ENCODE data around the gene RNU5B-1. TPM values are rescaled to one million over a fixed set of nuclear protein-coding genes. Genes with fewer than 3 reads are reported as not detected.
"Not testable (repeated sequence)": the region's sequence is repeated elsewhere in the genome, so short reads cannot be mapped to it uniquely, and the experiment has no call there.

Gene RNU5B-1
- total RNA-seq, 1 donor from 2014 or later: not detected

GRCh38 chr15:65346856-65347598 lies 42.5 kb downstream of the RNU5B-1 start:
- Mint-ChIP-seq H3K27me3 (peaks cover 26% of the 10 kb centered on the region), H3K4me3 (no peak overlapping the region), H3K36me3 (ENCODE audit: low read depth) (no peaks in the 10 kb centered on the region), H3K4me1 (no peaks in the 10 kb centered on the region), H3K27ac (no peak overlapping the region), H3K9me3 (no peaks in the 10 kb centered on the region)
- POLR2A ChIA-PET: no interaction called here
- DNase-seq (no peak), ATAC-seq (ENCODE audit: low read depth) (no peak)
- CTCF ChIA-PET: no interaction called here
- TF ChIP-seq CTCF (IDR thresholded peaks at IDR 0.05): no peak
- intact Hi-C loops (cut with micrococcal nuclease): no loop called here

- DNase-seq; CTCF ChIA-PET; H3K36me3 Mint-ChIP-seq (ENCODE audit: low read depth); intact Hi-C loops (cut with micrococcal nuclease); H3K27ac Mint-ChIP-seq; POLR2A ChIA-PET; ATAC-seq (ENCODE audit: low read depth); H3K4me1 Mint-ChIP-seq; H3K4me3 Mint-ChIP-seq; H3K9me3 Mint-ChIP-seq: not testable (repeated sequence)
- peaks cover 25% of the 10 kb centered on the region for H3K27me3 Mint-ChIP-seq
These were observed 43.3 kb downstream of the RNU5B-1 start for GRCh38 chr15:65347756-65348155.

- no peak for TF ChIP-seq CTCF (IDR thresholded peaks at IDR 0.05)
- intact Hi-C loops (cut with micrococcal nuclease): no loop called here
- POLR2A ChIA-PET: no interaction called here
- peaks cover 32% of the 10 kb centered on the region for H3K27me3 Mint-ChIP-seq
- ATAC-seq (ENCODE audit: low read depth) (no peak), DNase-seq (no peak)
- no peak overlapping the region for H3K27ac Mint-ChIP-seq
- no peaks in the 10 kb centered on the region for H3K36me3 Mint-ChIP-seq (ENCODE audit: low read depth)
- peaks cover 9% of the 10 kb centered on the region for H3K9me3 Mint-ChIP-seq
- H3K4me3 Mint-ChIP-seq: no peak overlapping the region
- no peaks in the 10 kb centered on the region for H3K4me1 Mint-ChIP-seq
- CTCF ChIA-PET: no interaction called here
These were observed 44.9 kb downstream of the RNU5B-1 start for GRCh38 chr15:65349338-65349737.

DNA sequence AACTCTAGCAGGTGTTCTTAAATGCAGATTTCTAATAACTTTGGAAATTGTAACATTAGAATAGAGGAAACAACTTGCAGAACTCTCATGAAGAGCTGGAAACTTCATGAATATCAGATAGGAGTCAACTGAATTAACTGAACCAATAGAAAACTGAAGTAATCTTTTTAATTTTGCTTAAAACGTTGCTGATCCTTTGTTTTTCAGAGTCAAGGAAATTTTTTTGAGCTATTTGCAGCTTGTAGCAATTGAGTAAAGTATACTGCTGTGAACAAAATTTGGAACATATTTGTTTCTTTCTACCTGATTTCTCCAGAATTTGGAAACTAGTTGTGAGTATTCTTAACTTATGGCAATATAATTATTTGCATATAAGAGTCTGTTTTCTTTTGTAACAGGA lies 47.5 kb downstream of the RNU5B-1 start:
- POLR2A ChIA-PET; ATAC-seq (ENCODE audit: low read depth): not testable (repeated sequence)

More for the DNA sequence above, 47.5 kb downstream of the RNU5B-1 start:
- intact Hi-C loops (cut with micrococcal nuclease); H3K4me3 Mint-ChIP-seq; H3K27ac Mint-ChIP-seq; CTCF ChIA-PET; DNase-seq; H3K36me3 Mint-ChIP-seq (ENCODE audit: low read depth); H3K4me1 Mint-ChIP-seq: not testable (repeated sequence)
- H3K9me3 Mint-ChIP-seq: peaks cover 11% of the 10 kb centered on the region
- H3K27me3 Mint-ChIP-seq: peaks cover 35% of the 10 kb centered on the region

Other genes with a start within 250 kb of the RNU5B-1 start
- gene RASL12, start 236.7 kb upstream of the RNU5B-1 start, total RNA-seq: not detected in 2 replicates
- not detected in 2 replicates for gene KBTBD13, start 227.9 kb upstream of the RNU5B-1 start, total RNA-seq
- gene UBAP1L, start 189.5 kb upstream of the RNU5B-1 start, total RNA-seq: 5.9 and 9.6 TPM in 2 replicates
- 29.3 and 30.7 TPM in 2 replicates for gene PDCD7, start 170.9 kb upstream of the RNU5B-1 start, total RNA-seq
- gene CLPX, start 119.3 kb upstream of the RNU5B-1 start, total RNA-seq: 52.2 and 53.5 TPM in 2 replicates
- gene CILP, start 93.2 kb upstream of the RNU5B-1 start, total RNA-seq: 0.10 and 0.18 TPM in 2 replicates
- 11.2 and 11.5 TPM in 2 replicates for gene PARP16, start 17.8 kb upstream of the RNU5B-1 start, total RNA-seq
- gene RNU5A-1, start 8.6 kb upstream of the RNU5B-1 start, total RNA-seq: not detected in 2 replicates
- not detected in 2 replicates for gene IGDCC3, start 73.3 kb downstream of the RNU5B-1 start, total RNA-seq
- gene IGDCC4, start 118.3 kb downstream of the RNU5B-1 start, total RNA-seq: not detected in 2 replicates
- gene DPP8, start 213.0 kb downstream of the RNU5B-1 start, total RNA-seq: 43.0 and 52.2 TPM in 2 replicates
- gene HACD3, start 225.8 kb downstream of the RNU5B-1 start, total RNA-seq: 11.5 and 12.1 TPM in 2 replicates

Measured in activated B cell treated with CpG ODN at 0.5 μM for 24 hours (primary cell).